RWPE2 (cell line): Measurements from ENCODE around the gene HIVEP3.

Experiments used
- ATAC-seq: fragments of 200-7000 bp; cut with Tn5 transposase; 3 replicates; pipeline ENCODE4 v1.9.1; 2021; ENCODE audit warnings: low read depth
- DNase-seq: peaks from one replicate; pipeline ENCODE4 v3.0.0-alpha.2; 2020; ENCODE audit warnings: low spot score
- H3K27ac ChIP-seq: fragments of 450-650 bp; 2 replicates; pipeline ENCODE4 v1.5.1; 2017; ENCODE audit warnings: mild to moderate bottlenecking; ENCODE audit not compliant: poor library complexity, severe bottlenecking
- H3K27me3 ChIP-seq: fragments of 250-450 bp; sonication (Bioruptor Pico); 2 replicates; pipeline ENCODE4 v1.5.1; 2021; ENCODE audit warnings: mild to moderate bottlenecking, moderate library complexity; ENCODE audit not compliant: insufficient read depth, poor library complexity, severe bottlenecking
- H3K36me3 ChIP-seq: fragments of 250-450 bp; sonication (Bioruptor Pico); 2 replicates; pipeline ENCODE4 v1.5.1; 2020; ENCODE audit warnings: low read depth, mild to moderate bottlenecking, moderate library complexity
- H3K4me1 ChIP-seq: fragments of 250-450 bp; sonication (Bioruptor Pico); 2 replicates; pipeline ENCODE4 v1.5.1; 2021; ENCODE audit warnings: mild to moderate bottlenecking, moderate library complexity; ENCODE audit not compliant: insufficient read depth, poor library complexity, severe bottlenecking
- H3K4me3 ChIP-seq: fragments of 250-450 bp; sonication (Bioruptor Pico); 2 replicates; pipeline ENCODE4 v1.5.1; 2021; ENCODE audit warnings: mild to moderate bottlenecking, moderate library complexity; ENCODE audit not compliant: severe bottlenecking
- H3K9me3 ChIP-seq: fragments of 250-450 bp; sonication (Bioruptor Pico); 2 replicates; pipeline ENCODE4 v1.5.1; 2021; ENCODE audit warnings: mild to moderate bottlenecking, moderate library complexity; ENCODE audit not compliant: severe bottlenecking
- TF ChIP-seq, protein P1 (sequence below): fragments of 450-650 bp; IDR thresholded peaks from one replicate; pipeline ENCODE4 v1.5.1; 2017; ENCODE audit warnings: mild to moderate bottlenecking, moderate library complexity; ENCODE audit not compliant: poor library complexity, severe bottlenecking

HIVEP3 gene

DNA sequence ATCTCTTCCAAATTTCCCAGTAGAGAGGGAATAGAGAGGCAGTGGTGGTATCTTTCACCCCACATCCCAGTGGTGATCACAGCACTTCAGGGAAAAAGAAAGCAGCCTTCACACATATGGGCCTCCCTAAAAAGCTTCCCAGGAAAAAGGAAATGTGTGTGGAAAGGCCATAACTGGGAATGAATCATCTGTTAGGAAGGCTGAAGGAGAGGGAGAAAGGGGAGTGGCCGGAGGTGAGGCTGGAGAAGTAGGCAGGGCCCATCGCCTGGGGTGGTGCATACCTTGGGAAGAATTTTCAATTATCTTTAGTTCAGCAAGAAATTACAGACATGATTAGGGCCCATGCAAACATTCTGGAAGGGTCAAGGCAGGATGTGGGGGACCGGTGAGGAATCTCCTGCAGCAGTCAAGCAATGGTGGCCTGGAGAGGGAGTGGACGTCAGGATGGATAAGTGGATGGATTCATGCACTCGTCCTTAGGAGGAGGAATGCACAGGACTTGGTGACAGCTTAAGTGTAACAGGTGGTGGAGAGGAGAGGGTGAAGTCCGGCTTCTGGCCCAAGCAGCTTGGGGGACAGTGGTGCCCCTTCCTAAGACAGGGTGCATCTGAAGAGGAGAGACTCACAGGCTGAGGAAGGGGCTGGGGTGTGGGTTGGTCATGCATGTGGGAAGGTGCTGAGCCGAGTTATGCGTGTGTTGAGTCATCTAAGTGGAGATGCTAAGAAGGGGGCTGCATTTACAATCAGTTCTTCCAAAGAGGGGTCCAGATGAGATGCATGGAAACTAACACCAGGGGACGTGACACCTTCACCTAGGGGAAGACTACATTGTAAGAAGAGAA lies 17.9 kb downstream of the HIVEP3 start:
- ATAC-seq (peak; percentile 94), DNase-seq (peak; percentile 91)
- H3K36me3 ChIP-seq: no peaks in the 10 kb centered on the region
- H3K27ac ChIP-seq: peak overlapping the region; percentile 98
- TF ChIP-seq, protein P1, sequence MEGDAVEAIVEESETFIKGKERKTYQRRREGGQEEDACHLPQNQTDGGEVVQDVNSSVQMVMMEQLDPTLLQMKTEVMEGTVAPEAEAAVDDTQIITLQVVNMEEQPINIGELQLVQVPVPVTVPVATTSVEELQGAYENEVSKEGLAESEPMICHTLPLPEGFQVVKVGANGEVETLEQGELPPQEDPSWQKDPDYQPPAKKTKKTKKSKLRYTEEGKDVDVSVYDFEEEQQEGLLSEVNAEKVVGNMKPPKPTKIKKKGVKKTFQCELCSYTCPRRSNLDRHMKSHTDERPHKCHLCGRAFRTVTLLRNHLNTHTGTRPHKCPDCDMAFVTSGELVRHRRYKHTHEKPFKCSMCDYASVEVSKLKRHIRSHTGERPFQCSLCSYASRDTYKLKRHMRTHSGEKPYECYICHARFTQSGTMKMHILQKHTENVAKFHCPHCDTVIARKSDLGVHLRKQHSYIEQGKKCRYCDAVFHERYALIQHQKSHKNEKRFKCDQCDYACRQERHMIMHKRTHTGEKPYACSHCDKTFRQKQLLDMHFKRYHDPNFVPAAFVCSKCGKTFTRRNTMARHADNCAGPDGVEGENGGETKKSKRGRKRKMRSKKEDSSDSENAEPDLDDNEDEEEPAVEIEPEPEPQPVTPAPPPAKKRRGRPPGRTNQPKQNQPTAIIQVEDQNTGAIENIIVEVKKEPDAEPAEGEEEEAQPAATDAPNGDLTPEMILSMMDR: no peak
- peaks cover 43% of the 10 kb centered on the region for H3K4me1 ChIP-seq
- peak overlapping the region; percentile 6 for H3K4me3 ChIP-seq
- H3K27me3 ChIP-seq: no peaks in the 10 kb centered on the region
- H3K9me3 ChIP-seq: no peaks in the 10 kb centered on the region

DNA sequence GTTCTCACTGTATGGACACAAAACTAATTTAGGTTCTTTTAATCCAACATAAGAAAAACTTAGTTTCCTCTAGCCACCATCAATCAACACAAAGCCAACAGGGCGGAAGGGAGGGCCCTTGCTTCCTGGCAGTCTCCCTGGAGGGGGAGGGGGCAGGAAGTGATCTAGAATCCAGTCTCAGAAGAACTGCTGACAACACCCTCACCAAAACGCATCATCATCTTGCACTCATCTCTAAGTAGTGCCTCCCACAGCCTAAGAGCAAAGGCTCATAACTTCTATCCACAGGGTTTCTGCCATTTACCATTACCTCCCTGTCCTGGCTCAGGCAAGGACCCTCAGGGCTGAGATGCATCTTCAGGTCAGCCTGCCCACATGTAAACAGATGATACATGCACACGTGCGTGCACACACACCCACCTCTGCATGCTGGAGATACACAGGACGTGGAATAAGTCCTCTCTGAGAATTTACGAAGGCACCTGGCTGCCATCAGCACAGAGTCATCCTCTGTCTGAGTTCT lies 20.5 kb downstream of the HIVEP3 start:
- peaks cover 50% of the 10 kb centered on the region for H3K4me1 ChIP-seq
- H3K27ac ChIP-seq: peak overlapping the region; percentile 98
- no peaks in the 10 kb centered on the region for H3K9me3 ChIP-seq
- TF ChIP-seq, protein P1: no peak
- H3K4me3 ChIP-seq: no peak overlapping the region
- no peak for ATAC-seq
- no peaks in the 10 kb centered on the region for H3K27me3 ChIP-seq
- H3K36me3 ChIP-seq: no peaks in the 10 kb centered on the region
- no peak for DNase-seq

DNA sequence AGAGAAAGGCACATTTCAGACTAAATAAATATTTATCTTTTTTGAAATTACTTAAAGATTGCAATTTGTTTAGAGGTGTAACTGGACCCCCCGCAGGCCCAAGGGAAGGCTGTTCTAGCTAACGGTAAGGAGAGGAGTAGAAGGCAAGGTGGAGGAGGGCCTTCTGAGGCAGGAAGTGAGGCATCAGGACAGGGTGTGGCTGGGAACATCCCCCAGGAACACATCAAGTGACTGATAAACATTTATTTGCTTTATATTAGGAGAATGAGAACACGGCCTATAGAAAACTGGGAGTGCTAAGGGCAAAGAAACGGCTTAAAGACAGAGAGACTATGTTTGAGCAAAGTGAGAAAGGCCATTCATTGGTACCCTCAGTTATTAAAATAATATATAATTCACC lies 23.2 kb downstream of the HIVEP3 start:
- Histone ChIP-seq H3K27ac (peak overlapping the region; percentile 98), H3K4me1 (peaks cover 42% of the 10 kb centered on the region), H3K9me3 (no peaks in the 10 kb centered on the region), H3K27me3 (no peaks in the 10 kb centered on the region), H3K4me3 (no peak overlapping the region), H3K36me3 (no peaks in the 10 kb centered on the region)
- TF ChIP-seq, protein P1: no peak
- no peak for DNase-seq
- ATAC-seq: peak; percentile 67

DNA sequence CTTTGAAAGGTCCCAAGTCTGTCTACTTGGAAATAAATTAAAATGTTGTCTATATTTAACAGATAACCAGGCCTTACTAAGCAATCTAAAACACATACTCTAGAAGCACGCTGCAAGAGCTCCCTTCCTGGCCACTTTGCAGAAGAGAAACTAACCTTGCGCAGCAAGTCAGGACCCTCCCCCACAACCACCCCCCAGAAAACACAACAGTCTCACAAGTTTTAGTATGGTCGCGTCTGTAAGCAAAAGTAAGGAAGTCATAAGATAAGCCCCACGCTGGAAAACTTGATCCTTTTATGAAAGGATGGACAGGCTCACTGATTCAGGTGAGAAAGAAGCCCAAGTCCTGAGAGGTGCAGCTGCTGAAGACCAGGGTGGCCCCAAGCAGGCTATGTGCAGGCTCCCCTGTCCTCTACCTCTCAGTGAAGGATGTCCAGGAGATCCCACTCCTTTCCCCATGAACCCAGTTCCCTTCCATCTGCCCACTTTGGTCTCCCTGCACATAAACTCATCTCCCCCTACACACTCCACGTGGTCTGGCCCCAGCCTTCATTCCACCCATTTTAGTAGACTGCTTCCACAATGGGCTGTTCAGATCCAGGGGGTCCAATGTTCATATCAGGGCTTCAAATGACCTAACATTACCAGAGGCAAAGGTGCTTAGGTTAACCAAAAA lies 23.8 kb downstream of the HIVEP3 start:
- TF ChIP-seq, protein P1: no peak
- no peak for DNase-seq
- Histone ChIP-seq H3K27ac (peak overlapping the region; percentile 98), H3K36me3 (no peaks in the 10 kb centered on the region), H3K4me3 (no peak overlapping the region), H3K4me1 (peaks cover 40% of the 10 kb centered on the region), H3K27me3 (no peaks in the 10 kb centered on the region), H3K9me3 (no peaks in the 10 kb centered on the region)
- ATAC-seq: no peak
